OCI-LY1 (cell line): ENCODE measurements around the gene PPARGC1A.

Experiments used
- H2AFZ ChIP-seq: fragments of 200-600 bp; sonication (generic), shearing (Covaris generic); 2 replicates; pipeline ENCODE4 v1.6.0; 2014; ENCODE audit warnings: antibody characterized with exemption, mild to moderate bottlenecking, low read length
- H3F3A ChIP-seq: fragments of 200-600 bp; sonication (generic), shearing (Covaris generic); 2 replicates; pipeline ENCODE4 v1.6.0; 2014; ENCODE audit warnings: mild to moderate bottlenecking, antibody characterized with exemption, low read length, moderate library complexity; ENCODE audit not compliant: insufficient read depth
- H3K27ac ChIP-seq: fragments of 200-600 bp; sonication (generic); 2 replicates; pipeline ENCODE4 v1.5.1; 2014; ENCODE audit warnings: low read length, mixed run types, mild to moderate bottlenecking, low read depth; ENCODE audit not compliant: poor library complexity, severe bottlenecking
- H3K27me3 ChIP-seq: fragments of 200-600 bp; sonication (generic); 2 replicates; pipeline ENCODE4 v1.6.0; 2014; ENCODE audit warnings: antibody characterized with exemption, mild to moderate bottlenecking, low read length, moderate library complexity; ENCODE audit not compliant: insufficient read depth
- H3K36me3 ChIP-seq: fragments of 200-600 bp; sonication (generic); 2 replicates; pipeline ENCODE4 v1.6.1; 2014; ENCODE audit warnings: mild to moderate bottlenecking, antibody characterized with exemption, low read length, moderate library complexity, mixed read lengths; ENCODE audit not compliant: insufficient read depth
- H3K4me1 ChIP-seq: fragments of 200-600 bp; sonication (generic); 2 replicates; pipeline ENCODE4 v1.5.1; 2014; ENCODE audit warnings: mild to moderate bottlenecking, low read length, moderate library complexity; ENCODE audit not compliant: insufficient read depth, severe bottlenecking
- H3K4me2 ChIP-seq: fragments of 200-600 bp; sonication (generic), shearing (Covaris generic); 2 replicates; pipeline ENCODE4 v1.6.1; 2014; ENCODE audit warnings: low read length
- H3K4me3 ChIP-seq: fragments of 200-600 bp; sonication (generic); 2 replicates; pipeline ENCODE4 v1.5.1; 2014; ENCODE audit warnings: low read length, low read depth, mild to moderate bottlenecking, mixed read lengths; ENCODE audit not compliant: poor library complexity, severe bottlenecking
- H3K79me2 ChIP-seq: fragments of 200-600 bp; shearing (Covaris generic); 2 replicates; pipeline ENCODE4 v1.6.1; 2016; ENCODE audit warnings: mixed run types, low read length, mixed read lengths; ENCODE audit not compliant: insufficient read depth
- H3K9ac ChIP-seq: fragments of 200-600 bp; sonication (generic), shearing (Covaris generic); 2 replicates; pipeline ENCODE4 v1.6.1; 2014; ENCODE audit warnings: mild to moderate bottlenecking, low read length, mixed read lengths
- H3K9me2 ChIP-seq: fragments of 200-600 bp; sonication (generic), shearing (Covaris generic); 2 replicates; pipeline ENCODE4 v1.6.1; 2014; ENCODE audit warnings: low read depth, mild to moderate bottlenecking, low read length, mixed read lengths
- H3K9me3 ChIP-seq: fragments of 200-600 bp; shearing (Covaris generic); 2 replicates; pipeline ENCODE4 v1.6.1; 2014; ENCODE audit warnings: low read length, mixed read lengths
- H4K20me1 ChIP-seq: fragments of 200-600 bp; sonication (generic), shearing (Covaris generic); 2 replicates; pipeline ENCODE4 v1.6.0; 2016; ENCODE audit warnings: mild to moderate bottlenecking, low read length; ENCODE audit not compliant: insufficient read depth
- EZH2 ChIP-seq: fragments of 200-600 bp; sonication (generic), shearing (Covaris generic); IDR thresholded peaks from 2 replicates; pipeline ENCODE4 v1.8.0; 2017; ENCODE audit warnings: borderline replicate concordance, mixed run types, mild to moderate bottlenecking, antibody characterized with exemption, low read length, moderate library complexity, mixed read lengths
- TF ChIP-seq, protein P1 (sequence below): fragments of 200-600 bp; sonication (generic), shearing (Covaris generic); IDR thresholded peaks from 2 replicates; pipeline ENCODE4 v1.5.1; 2017; ENCODE audit warnings: mild to moderate bottlenecking, antibody characterized with exemption, low read length, moderate library complexity, mixed read lengths

Gene PPARGC1A

GRCh38 chr4:23822181-23822580 is 67.7 kb downstream of the PPARGC1A start:
- Histone ChIP-seq H3K79me2 (no peaks in the 10 kb centered on the region), H3K4me3 (no peak overlapping the region), H3K9me3 (no peaks in the 10 kb centered on the region), H4K20me1 (no peaks in the 10 kb centered on the region), H3K9me2 (no peaks in the 10 kb centered on the region), H3K27ac (no peak overlapping the region), H3K4me2 (no peak overlapping the region), H3K36me3 (no peaks in the 10 kb centered on the region), H3K27me3 (no peaks in the 10 kb centered on the region), H3K4me1 (no peaks in the 10 kb centered on the region), H2AFZ (no peak overlapping the region), H3F3A (no peaks in the 10 kb centered on the region), H3K9ac (no peak overlapping the region)
- no peak for TF ChIP-seq EZH2
- TF ChIP-seq, protein P1, sequence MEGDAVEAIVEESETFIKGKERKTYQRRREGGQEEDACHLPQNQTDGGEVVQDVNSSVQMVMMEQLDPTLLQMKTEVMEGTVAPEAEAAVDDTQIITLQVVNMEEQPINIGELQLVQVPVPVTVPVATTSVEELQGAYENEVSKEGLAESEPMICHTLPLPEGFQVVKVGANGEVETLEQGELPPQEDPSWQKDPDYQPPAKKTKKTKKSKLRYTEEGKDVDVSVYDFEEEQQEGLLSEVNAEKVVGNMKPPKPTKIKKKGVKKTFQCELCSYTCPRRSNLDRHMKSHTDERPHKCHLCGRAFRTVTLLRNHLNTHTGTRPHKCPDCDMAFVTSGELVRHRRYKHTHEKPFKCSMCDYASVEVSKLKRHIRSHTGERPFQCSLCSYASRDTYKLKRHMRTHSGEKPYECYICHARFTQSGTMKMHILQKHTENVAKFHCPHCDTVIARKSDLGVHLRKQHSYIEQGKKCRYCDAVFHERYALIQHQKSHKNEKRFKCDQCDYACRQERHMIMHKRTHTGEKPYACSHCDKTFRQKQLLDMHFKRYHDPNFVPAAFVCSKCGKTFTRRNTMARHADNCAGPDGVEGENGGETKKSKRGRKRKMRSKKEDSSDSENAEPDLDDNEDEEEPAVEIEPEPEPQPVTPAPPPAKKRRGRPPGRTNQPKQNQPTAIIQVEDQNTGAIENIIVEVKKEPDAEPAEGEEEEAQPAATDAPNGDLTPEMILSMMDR = no peak

DNA sequence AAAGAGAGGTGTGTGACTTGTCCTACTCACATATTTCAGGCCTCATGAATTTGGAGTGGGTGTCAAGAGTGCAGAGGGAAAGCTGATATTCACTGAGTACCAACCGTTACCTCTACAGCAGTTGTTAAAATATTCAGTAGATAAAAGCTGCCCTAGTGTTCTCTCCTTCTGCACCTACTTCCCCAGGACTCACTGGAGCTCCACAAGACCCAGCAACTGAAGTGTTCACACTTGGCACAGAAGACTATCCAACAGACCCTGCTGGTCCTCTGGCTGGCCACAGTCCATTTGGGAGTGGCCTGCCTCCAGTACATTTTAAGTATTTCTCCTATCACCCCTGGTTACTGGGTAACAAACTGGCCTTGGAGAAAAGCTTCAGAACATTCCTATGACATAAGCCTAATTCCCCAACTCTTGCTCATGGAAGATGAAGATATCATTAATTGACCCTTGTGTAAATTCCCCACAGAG is 70.8 kb downstream of the PPARGC1A start:
- Histone ChIP-seq H4K20me1 (no peaks in the 10 kb centered on the region), H3K4me2 (no peak overlapping the region), H3F3A (no peaks in the 10 kb centered on the region), H3K9me2 (no peaks in the 10 kb centered on the region), H3K79me2 (no peaks in the 10 kb centered on the region), H3K4me1 (no peaks in the 10 kb centered on the region), H3K27ac (no peak overlapping the region), H3K27me3 (no peaks in the 10 kb centered on the region), H3K36me3 (no peaks in the 10 kb centered on the region), H2AFZ (no peak overlapping the region), H3K9ac (no peak overlapping the region), H3K9me3 (no peaks in the 10 kb centered on the region), H3K4me3 (no peak overlapping the region)
- TF ChIP-seq, protein P1 = no peak
- no peak for TF ChIP-seq EZH2

GRCh38 chr4:23818097-23818885 is 71.6 kb downstream of the PPARGC1A start:
- Histone ChIP-seq H3K4me1 (no peaks in the 10 kb centered on the region), H2AFZ (no peak overlapping the region), H3K4me2 (no peak overlapping the region), H3K9me2 (no peaks in the 10 kb centered on the region), H4K20me1 (no peaks in the 10 kb centered on the region), H3K4me3 (no peak overlapping the region), H3K27ac (no peak overlapping the region), H3K9me3 (no peaks in the 10 kb centered on the region), H3K27me3 (no peaks in the 10 kb centered on the region), H3K36me3 (no peaks in the 10 kb centered on the region), H3K79me2 (no peaks in the 10 kb centered on the region), H3K9ac (no peak overlapping the region), H3F3A (no peaks in the 10 kb centered on the region)
- TF ChIP-seq, protein P1 = no peak
- TF ChIP-seq EZH2 = no peak
